ENCODE measurements around the gene BCL2L11. TPM values are rescaled to one million over a fixed set of nuclear protein-coding genes. Genes with fewer than 3 reads are reported as not detected.

BCL2L11 gene
- total and polyA plus RNA-seq, 11 donors, result 1.9 to 16.2 (median 6.9) TPM

GRCh38 chr2:111105926-111106325, 14.8 kb upstream of the BCL2L11 start:
- Histone ChIP-seq H3K27me3 (peaks cover 0 to 6% (median 0%) of the 10 kb centered on the region in 9 donors), H3K9me3 (no peaks in the 10 kb centered on the region), H3K4me1 (no peaks in the 10 kb centered on the region), H3K4me3 (no peak overlapping the region), H3K36me3 (no peaks in the 10 kb centered on the region), H3K27ac (no peak overlapping the region)
- ATAC-seq, result no peak
- intact Hi-C loops (cut with DNase I), result loop anchor here in 1 of 10 donors (10.0 kb wide), 1 partner anchor 251 kb away; no protein-coding TSS in a partner anchor
- 57 to 61% (median 59%) methylated on average over 2 of the region's 2 CpGs for WGBS, 4 donors
- no peak for DNase-seq
- TF ChIP-seq, protein P1, sequence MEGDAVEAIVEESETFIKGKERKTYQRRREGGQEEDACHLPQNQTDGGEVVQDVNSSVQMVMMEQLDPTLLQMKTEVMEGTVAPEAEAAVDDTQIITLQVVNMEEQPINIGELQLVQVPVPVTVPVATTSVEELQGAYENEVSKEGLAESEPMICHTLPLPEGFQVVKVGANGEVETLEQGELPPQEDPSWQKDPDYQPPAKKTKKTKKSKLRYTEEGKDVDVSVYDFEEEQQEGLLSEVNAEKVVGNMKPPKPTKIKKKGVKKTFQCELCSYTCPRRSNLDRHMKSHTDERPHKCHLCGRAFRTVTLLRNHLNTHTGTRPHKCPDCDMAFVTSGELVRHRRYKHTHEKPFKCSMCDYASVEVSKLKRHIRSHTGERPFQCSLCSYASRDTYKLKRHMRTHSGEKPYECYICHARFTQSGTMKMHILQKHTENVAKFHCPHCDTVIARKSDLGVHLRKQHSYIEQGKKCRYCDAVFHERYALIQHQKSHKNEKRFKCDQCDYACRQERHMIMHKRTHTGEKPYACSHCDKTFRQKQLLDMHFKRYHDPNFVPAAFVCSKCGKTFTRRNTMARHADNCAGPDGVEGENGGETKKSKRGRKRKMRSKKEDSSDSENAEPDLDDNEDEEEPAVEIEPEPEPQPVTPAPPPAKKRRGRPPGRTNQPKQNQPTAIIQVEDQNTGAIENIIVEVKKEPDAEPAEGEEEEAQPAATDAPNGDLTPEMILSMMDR (IDR thresholded peaks at IDR 0.05), result no peak
- no peak for TF ChIP-seq POLR2A (IDR thresholded peaks at IDR 0.05)

DNA sequence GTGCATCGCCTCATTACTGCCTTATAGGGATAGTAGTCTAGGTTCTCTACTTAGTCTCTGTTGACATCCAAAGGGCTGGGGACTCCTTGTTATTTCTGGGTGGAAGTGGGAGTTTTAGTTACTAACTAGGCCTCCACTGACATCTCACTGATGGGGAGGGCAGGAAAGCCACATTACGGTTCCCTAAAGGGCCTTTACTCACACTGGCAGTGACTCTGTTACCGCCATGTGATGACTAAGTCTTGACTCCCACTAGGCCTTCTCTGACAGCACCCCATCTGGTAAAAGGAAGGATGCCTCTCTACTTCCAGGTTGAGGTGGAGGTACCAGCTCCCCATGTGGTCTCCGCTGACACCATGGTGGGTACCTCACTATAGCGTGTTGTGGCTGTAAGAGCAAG, 14.0 kb upstream of the BCL2L11 start:
- 94 to 98% (median 96%) methylated on average over 5 of the region's 5 CpGs for WGBS, 4 donors
- no peak for DNase-seq
- intact Hi-C loops (cut with DNase I), result loop anchor here in 1 of 10 donors (10.0 kb wide), 1 partner anchor 252 kb away; no protein-coding TSS in a partner anchor
- no peaks in the 10 kb centered on the region for H3K9me3 ChIP-seq
- H3K27me3 ChIP-seq, result peaks cover 0 to 8% (median under 1%) of the 10 kb centered on the region in 9 donors
- ATAC-seq, result no peak
- no peaks in the 10 kb centered on the region for H3K36me3 ChIP-seq
- TF ChIP-seq, protein P1 (IDR thresholded peaks at IDR 0.05), result no peak
- TF ChIP-seq POLR2A (IDR thresholded peaks at IDR 0.05), result no peak
- H3K27ac ChIP-seq, result no peak overlapping the region
- no peaks in the 10 kb centered on the region for H3K4me1 ChIP-seq
- H3K4me3 ChIP-seq, result no peak overlapping the region

DNA sequence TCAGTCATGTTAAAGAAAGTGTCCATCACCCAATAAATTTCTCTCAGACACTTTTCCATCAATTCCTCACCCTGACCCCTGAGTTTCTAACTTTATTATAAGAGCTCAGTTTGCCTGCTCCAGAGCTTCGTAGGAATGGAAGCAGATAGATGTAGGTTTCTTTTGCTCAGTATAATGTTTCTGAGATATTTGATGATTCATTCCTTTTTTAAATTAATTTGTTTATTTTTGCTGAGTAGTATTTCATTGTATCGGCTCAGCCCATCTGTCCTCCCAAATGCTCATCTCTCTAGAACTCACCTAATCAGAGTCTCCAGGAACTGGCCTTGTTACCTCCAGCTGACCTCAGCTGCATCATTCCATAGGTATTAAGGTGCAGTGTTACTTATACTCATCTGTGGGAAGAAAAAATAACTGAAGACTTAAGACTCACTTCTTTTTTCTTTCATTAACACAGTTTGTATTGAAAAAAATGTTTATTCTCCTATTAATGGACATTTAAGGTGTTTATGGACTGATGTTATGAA, 11.9 kb upstream of the BCL2L11 start:
- intact Hi-C loops (cut with DNase I), result loop anchor here in 1 of 10 donors (10.0 kb wide), 1 partner anchor 254 kb away; no protein-coding TSS in a partner anchor
- ATAC-seq, result no peak

GRCh38 chr2:111111101-111111755, 9.5 kb upstream of the BCL2L11 start:
- intact Hi-C loops (cut with DNase I), result loop anchor here (10.0 kb wide), 5 partner anchors 296 to 594 kb away; no protein-coding TSS in a partner anchor
- no peaks in the 10 kb centered on the region for H3K4me1 ChIP-seq
- H3K9me3 ChIP-seq, result no peaks in the 10 kb centered on the region
- H3K27ac ChIP-seq, result no peak overlapping the region
- no peaks in the 10 kb centered on the region for H3K36me3 ChIP-seq
- TF ChIP-seq, protein P1 (IDR thresholded peaks at IDR 0.05), result no peak
- TF ChIP-seq POLR2A (IDR thresholded peaks at IDR 0.05), result no peak
- ATAC-seq (no peak), DNase-seq (no peak)
- H3K27me3 ChIP-seq, result peaks cover 0 to 39% (median 3%) of the 10 kb centered on the region in 9 donors
- H3K4me3 ChIP-seq, result no peak overlapping the region
- 94 to 97% (median 95%) methylated on average over 4 of the region's 4 CpGs for WGBS, 4 donors

More for the DNA sequence above, 11.9 kb upstream of the BCL2L11 start:
- no peak overlapping the region for H3K27ac ChIP-seq
- H3K4me1 ChIP-seq, result no peaks in the 10 kb centered on the region
- H3K9me3 ChIP-seq, result no peaks in the 10 kb centered on the region
- H3K27me3 ChIP-seq, result peaks cover 0 to 22% (median 3%) of the 10 kb centered on the region in 9 donors
- H3K36me3 ChIP-seq, result no peaks in the 10 kb centered on the region
- TF ChIP-seq, protein P1 (IDR thresholded peaks at IDR 0.05), result no peak
- no peak for TF ChIP-seq POLR2A (IDR thresholded peaks at IDR 0.05)
- no peak overlapping the region for H3K4me3 ChIP-seq
- WGBS, 4 donors, result 92 to 97% (median 95%) methylated on average over 2 of the region's 2 CpGs
- DNase-seq, result no peak

Measured in heart left ventricle (tissue), 16 donors.